ENCODE results near the gene CD22.

DNA sequence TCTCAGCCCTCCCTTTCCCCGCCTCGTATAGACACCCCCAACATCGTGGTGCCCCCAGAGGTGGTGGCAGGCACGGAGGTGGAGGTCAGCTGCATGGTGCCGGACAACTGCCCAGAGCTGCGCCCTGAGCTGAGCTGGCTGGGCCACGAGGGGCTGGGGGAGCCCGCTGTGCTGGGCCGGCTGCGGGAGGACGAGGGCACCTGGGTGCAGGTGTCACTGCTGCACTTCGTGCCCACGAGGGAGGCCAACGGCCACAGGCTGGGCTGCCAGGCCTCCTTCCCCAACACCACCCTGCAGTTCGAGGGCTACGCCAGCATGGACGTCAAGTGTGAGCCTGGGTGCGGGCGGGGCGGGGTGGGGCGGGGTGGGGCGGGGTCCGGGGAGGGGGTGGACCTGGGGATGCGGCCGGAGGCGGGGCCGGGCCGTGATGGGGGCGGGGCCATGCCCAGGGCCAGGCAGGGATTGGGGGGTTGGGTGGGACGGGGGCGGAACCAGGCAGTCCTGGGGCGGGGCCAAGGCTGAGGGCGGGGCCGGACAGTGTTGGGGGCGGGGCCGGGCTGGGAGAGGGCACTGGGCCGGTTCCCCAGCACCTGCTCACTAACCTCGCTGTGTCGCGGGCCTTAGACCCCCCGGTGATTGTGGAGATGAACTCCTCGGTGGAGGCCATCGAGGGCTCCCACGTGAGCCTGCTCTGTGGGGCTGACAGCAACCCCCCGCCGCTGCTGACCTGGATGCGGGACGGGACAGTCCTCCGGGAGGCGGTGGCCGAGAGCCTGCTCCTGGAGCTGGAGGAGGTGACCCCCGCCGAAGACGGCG is 29.3 kb upstream of the CD22 start:
- TF ChIP-seq, protein P1, sequence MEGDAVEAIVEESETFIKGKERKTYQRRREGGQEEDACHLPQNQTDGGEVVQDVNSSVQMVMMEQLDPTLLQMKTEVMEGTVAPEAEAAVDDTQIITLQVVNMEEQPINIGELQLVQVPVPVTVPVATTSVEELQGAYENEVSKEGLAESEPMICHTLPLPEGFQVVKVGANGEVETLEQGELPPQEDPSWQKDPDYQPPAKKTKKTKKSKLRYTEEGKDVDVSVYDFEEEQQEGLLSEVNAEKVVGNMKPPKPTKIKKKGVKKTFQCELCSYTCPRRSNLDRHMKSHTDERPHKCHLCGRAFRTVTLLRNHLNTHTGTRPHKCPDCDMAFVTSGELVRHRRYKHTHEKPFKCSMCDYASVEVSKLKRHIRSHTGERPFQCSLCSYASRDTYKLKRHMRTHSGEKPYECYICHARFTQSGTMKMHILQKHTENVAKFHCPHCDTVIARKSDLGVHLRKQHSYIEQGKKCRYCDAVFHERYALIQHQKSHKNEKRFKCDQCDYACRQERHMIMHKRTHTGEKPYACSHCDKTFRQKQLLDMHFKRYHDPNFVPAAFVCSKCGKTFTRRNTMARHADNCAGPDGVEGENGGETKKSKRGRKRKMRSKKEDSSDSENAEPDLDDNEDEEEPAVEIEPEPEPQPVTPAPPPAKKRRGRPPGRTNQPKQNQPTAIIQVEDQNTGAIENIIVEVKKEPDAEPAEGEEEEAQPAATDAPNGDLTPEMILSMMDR (IDR thresholded peaks at IDR 0.05; ENCODE audit: low read depth, low read length, missing input control): no peak
- TF ChIP-seq GABPA (IDR thresholded peaks at IDR 0.05 in 1 of 2, conservative IDR thresholded peaks at IDR 0.05 in 1 of 2): no peak
- no peak for TF ChIP-seq SP1 (IDR thresholded peaks at IDR 0.05)
- TF ChIP-seq, protein P2, sequence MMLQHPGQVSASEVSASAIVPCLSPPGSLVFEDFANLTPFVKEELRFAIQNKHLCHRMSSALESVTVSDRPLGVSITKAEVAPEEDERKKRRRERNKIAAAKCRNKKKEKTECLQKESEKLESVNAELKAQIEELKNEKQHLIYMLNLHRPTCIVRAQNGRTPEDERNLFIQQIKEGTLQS (IDR thresholded peaks at IDR 0.05): no peak
- no peak for TF ChIP-seq EGR1 (IDR thresholded peaks at IDR 0.05; ENCODE audit: low read depth in 2 of 2)
- TF ChIP-seq, protein P3, sequence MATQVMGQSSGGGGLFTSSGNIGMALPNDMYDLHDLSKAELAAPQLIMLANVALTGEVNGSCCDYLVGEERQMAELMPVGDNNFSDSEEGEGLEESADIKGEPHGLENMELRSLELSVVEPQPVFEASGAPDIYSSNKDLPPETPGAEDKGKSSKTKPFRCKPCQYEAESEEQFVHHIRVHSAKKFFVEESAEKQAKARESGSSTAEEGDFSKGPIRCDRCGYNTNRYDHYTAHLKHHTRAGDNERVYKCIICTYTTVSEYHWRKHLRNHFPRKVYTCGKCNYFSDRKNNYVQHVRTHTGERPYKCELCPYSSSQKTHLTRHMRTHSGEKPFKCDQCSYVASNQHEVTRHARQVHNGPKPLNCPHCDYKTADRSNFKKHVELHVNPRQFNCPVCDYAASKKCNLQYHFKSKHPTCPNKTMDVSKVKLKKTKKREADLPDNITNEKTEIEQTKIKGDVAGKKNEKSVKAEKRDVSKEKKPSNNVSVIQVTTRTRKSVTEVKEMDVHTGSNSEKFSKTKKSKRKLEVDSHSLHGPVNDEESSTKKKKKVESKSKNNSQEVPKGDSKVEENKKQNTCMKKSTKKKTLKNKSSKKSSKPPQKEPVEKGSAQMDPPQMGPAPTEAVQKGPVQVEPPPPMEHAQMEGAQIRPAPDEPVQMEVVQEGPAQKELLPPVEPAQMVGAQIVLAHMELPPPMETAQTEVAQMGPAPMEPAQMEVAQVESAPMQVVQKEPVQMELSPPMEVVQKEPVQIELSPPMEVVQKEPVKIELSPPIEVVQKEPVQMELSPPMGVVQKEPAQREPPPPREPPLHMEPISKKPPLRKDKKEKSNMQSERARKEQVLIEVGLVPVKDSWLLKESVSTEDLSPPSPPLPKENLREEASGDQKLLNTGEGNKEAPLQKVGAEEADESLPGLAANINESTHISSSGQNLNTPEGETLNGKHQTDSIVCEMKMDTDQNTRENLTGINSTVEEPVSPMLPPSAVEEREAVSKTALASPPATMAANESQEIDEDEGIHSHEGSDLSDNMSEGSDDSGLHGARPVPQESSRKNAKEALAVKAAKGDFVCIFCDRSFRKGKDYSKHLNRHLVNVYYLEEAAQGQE (IDR thresholded peaks at IDR 0.05): no peak
- no peak for TF ChIP-seq RXRA (IDR thresholded peaks at IDR 0.05)
- TF ChIP-seq YY1 (IDR thresholded peaks at IDR 0.05): no peak
- no peak for TF ChIP-seq RAD21 (IDR thresholded peaks at IDR 0.05)
- TF ChIP-seq NR2F2 (IDR thresholded peaks at IDR 0.05): no peak
